Stimulated activated naive CD8-positive, alpha-beta T cell treated with anti-CD3 and anti-CD28 coated beads, Interleukin-15, Interleukin-2, amounts not matched to agents 100 ng/mL and 50 ng/mL, for 24 hours (primary cell): Measurements from ENCODE around the gene SUGP2.
"Not testable (repeated sequence)": the region's sequence is repeated elsewhere in the genome, so short reads cannot be mapped to it uniquely, and the experiment has no call there.

Experiments used
- H3K27ac Mint-ChIP-seq: one replicate; pipeline ENCODE4 v1.8.0; 2021; ENCODE audit warnings: mild to moderate bottlenecking, mixed read lengths
- H3K27me3 Mint-ChIP-seq: one replicate; pipeline ENCODE4 v1.8.0; 2021; ENCODE audit warnings: mixed read lengths
- H3K36me3 Mint-ChIP-seq: one replicate; pipeline ENCODE4 v1.8.0; 2021; ENCODE audit warnings: low read depth, mixed read lengths
- H3K4me1 Mint-ChIP-seq: one replicate; pipeline ENCODE4 v1.8.0; 2021; ENCODE audit warnings: low read depth, mixed read lengths
- H3K4me3 Mint-ChIP-seq: one replicate; pipeline ENCODE4 v1.8.0; 2021; ENCODE audit warnings: mild to moderate bottlenecking, mixed read lengths
- H3K9me3 Mint-ChIP-seq: one replicate; pipeline ENCODE4 v1.8.0; 2021; ENCODE audit warnings: mixed read lengths

The SUGP2 gene

DNA sequence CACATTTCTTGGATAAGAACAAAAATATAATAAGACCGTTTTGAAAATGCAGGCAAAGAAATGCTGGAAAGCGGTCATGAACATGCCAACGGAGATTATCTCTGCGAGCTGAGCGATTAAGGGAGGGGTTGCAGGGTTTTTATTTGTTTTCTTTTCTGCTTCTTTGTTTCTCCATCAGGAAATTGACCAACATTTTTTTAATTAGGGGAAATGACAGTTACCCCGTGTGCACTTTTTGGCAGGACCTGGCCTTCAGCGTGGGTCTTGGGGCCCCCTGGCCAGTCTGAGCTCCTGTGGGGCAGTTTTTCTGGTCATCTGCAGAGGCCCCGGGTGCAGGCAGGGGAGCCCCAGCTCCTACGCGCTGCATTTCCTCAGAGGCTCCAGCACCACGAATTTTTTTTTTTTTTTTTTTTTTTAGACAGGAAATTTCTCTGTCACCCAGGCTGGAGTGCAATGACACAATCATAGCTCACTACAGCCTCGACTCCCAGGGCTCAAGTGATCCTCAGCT, 61.0 kb downstream of the SUGP2 start:
- H3K27me3 Mint-ChIP-seq = peaks cover 8% of the 10 kb centered on the region
- peaks cover 4% of the 10 kb centered on the region for H3K4me1 Mint-ChIP-seq
- H3K9me3 Mint-ChIP-seq = no peaks in the 10 kb centered on the region
- no peaks in the 10 kb centered on the region for H3K36me3 Mint-ChIP-seq
- H3K27ac Mint-ChIP-seq = no peak overlapping the region
- no peak overlapping the region for H3K4me3 Mint-ChIP-seq

DNA sequence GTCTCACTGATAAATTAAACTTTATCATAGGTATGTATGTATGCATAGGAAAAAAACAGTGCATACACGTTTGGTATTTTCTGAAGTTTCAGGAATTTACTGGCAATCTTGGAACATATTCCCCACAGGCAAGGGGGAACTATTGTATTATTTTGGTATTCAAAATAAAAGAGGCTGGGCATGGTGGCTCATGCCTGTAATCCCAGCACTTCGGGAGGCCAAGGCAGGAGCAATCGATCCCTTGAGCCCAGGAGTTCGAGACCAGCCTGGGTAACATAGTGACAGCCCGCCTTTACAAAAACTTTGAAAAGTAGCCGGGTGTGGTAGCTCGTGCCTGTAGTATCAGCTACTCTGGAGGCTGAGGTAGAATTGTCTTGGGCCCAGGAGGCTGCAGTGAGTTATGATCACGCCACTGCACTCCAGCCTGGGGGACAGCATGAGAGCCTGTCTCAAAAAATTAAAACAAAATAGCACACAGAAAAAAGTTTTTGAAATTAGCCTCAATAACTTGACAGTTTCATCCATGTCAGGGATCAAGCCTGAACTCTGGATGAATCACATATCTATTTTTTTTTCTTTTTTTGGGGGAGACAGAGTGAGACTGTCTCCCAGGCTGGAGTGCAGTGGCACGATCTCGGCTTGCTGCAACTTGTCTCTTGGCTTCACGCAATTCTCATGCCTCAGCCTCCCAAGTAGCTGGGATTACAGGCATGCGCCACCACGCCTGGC, 63.2 kb downstream of the SUGP2 start:
- Mint-ChIP-seq H3K27ac (no peak overlapping the region), H3K27me3 (peaks cover 8% of the 10 kb centered on the region), H3K4me1 (peaks cover 4% of the 10 kb centered on the region), H3K36me3 (no peaks in the 10 kb centered on the region), H3K4me3 (no peak overlapping the region), H3K9me3 (no peaks in the 10 kb centered on the region)

DNA sequence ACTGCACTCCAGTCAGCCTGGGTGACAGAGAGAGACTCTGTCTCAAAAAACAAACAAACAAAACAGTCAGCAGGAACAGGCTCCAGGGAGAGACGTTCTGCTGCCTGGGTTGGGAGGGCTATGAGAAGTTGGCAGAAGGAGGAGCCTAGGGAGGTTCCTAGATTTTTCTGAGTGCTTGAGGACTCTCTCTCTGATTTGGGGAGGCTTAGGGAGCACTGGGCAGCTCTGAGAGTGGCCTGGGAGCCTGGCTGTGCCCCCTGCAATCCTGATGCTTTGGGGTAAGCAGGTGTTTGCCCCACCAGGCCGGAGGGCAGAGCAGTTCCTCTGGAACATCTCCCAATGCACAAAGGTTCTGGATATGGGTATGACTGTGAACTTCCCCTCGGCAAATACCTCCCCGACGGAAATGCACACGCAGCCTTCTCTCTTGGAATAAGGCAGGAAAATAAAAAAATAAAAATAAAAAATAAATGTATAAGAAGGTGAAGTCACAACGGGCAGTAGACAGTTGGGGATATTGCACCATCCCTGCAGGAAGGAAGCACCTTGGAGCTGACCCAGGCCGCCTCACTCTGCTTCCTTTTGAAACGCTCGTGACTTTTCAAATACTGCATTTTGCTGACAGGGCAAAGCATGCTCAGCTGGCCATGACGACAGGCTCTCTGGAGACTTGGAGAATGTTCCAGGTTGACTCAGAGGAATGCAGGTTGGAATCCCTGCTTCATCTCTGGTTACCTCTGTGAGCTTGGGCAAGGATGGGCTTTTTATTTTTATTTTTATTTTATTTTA, 65.8 kb downstream of the SUGP2 start:
- Mint-ChIP-seq H3K9me3 (no peaks in the 10 kb centered on the region), H3K4me3 (no peak overlapping the region), H3K4me1 (peaks cover 4% of the 10 kb centered on the region), H3K27me3 (peaks cover 4% of the 10 kb centered on the region), H3K27ac (no peak overlapping the region), H3K36me3 (no peaks in the 10 kb centered on the region)

DNA sequence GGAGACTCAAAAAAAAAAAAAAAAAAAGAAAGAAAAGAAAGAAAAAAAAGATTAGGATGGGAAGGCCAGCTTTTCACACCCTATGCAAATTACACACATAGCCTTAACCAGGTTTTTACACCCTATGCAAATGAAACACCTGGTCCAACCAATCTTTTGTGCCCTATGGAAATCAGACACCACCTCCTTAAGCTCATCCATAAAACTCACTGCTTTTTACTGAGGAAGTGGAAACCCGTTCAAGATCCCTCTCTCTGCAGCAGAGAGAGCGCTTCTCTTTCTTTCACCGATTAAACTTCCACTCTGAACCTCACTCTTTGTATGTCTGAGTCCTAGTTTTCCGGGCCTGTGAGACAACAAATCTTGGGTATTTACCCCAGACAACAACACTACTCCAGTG, 67.0 kb downstream of the SUGP2 start:
- H3K27me3 Mint-ChIP-seq = peaks cover 12% of the 10 kb centered on the region
- no peak overlapping the region for H3K4me3 Mint-ChIP-seq
- peaks cover 15% of the 10 kb centered on the region for H3K4me1 Mint-ChIP-seq
- no peak overlapping the region for H3K27ac Mint-ChIP-seq
- H3K9me3 Mint-ChIP-seq = no peaks in the 10 kb centered on the region
- H3K36me3 Mint-ChIP-seq = no peaks in the 10 kb centered on the region

DNA sequence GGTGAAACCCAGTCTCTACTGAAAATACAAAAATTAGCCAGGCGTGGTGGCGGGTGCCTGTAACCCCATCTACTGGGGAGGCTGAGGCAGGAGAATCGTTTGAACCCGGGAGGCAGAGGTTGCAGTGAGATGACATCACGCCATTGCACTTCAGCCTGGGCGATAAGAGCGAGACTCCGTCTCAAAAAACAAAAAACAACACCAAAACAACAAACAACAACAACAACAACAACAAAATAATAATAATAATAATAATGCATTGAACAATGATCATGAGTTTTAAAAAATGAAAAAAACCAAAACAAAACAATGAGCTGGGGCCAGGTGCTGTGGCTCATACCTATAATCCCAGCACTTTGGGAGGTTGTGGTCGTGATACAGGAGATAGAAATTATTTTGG, 69.2 kb downstream of the SUGP2 start:
- H3K27me3 Mint-ChIP-seq = peaks cover 15% of the 10 kb centered on the region
- H3K36me3 Mint-ChIP-seq = no peaks in the 10 kb centered on the region
- H3K27ac Mint-ChIP-seq = no peak overlapping the region
- no peaks in the 10 kb centered on the region for H3K9me3 Mint-ChIP-seq
- H3K4me1 Mint-ChIP-seq = peaks cover 14% of the 10 kb centered on the region
- no peak overlapping the region for H3K4me3 Mint-ChIP-seq

DNA sequence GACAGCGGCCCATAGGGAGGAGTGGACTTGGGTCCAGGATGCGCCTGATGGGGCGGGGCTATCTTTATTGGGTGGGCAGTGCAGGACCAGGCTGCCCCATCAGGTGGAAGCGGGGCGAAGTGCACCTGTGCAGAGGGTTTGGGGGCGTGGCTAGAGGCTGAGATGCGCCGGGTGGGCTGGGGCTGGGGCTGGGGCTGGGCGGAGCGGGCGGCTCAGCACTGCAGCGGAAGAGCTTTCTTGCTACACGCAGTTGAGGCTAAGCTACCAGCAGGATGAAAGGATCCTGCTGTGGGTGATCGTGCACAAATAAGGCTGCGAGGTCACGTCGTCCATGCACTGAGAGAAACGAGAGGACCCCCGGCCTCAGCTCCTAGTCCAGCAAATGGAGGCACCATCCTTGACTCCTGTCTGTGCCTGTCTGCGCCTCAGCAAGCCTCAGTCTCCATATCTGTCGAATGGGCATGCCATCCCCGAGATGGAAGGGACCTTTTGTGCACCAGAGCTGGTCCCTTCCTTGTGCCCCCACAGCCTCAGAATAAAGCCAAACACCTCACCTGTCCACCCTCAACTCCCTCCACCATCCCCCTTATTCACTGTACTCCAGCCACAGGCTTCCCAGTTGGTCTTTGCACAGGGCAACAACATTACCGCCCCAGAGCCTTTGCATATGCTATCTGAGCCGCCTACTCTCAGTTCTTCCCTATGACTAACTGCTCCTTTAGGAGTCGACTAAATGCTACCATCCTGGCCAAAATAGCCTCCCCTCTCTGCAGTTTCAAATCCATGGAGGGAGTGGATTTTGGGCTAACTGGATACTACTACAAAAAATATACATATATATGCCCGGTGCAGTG, 71.3 kb downstream of the SUGP2 start:
- Mint-ChIP-seq H3K4me1 (peaks cover 13% of the 10 kb centered on the region), H3K27ac (no peak overlapping the region), H3K27me3 (peaks cover 11% of the 10 kb centered on the region), H3K4me3 (no peak overlapping the region), H3K36me3 (no peaks in the 10 kb centered on the region), H3K9me3 (no peaks in the 10 kb centered on the region)

DNA sequence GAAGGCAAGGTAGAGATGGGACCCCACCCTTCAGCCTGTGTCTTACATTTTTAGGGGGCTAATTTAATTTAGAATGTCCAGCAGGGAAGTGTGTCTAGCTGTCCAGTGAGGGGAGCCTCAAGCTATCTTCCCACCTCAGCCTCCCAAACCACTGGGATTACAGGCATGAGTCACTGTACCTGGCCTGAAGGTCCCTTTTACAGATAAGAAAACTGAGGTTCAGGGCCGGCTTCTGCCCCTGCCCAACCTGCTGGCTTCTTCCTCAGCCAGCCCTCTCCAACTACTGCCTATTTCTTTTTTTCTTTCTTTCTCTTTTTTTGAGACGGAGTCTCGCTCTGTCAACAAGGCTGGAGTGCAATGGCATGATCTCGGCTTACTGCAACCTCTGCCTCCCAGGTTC, 72.9 kb downstream of the SUGP2 start:
- no peaks in the 10 kb centered on the region for H3K9me3 Mint-ChIP-seq
- H3K4me3 Mint-ChIP-seq = no peak overlapping the region
- peaks cover 11% of the 10 kb centered on the region for H3K27me3 Mint-ChIP-seq
- H3K4me1 Mint-ChIP-seq = peaks cover 13% of the 10 kb centered on the region
- no peaks in the 10 kb centered on the region for H3K36me3 Mint-ChIP-seq
- no peak overlapping the region for H3K27ac Mint-ChIP-seq

DNA sequence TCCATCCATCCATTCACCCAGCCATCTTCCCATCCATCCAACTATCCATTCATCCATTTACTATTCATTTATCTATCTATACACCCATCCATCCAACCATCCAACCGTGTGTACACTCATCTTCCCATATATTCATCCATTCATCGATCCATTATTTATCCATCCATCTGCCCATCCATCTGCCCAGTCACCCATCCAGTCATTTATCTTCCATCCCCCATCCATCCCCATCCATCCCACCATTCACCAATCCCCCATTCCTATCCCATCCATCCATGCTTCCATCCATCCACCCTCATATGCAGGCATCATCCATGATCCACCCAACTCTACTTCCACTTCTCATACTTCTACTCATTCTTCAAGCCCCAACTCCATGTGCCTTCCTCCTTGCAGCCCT, 78.3 kb downstream of the SUGP2 start:
- Mint-ChIP-seq H3K4me3 (no peak overlapping the region), H3K9me3 (peaks cover 5% of the 10 kb centered on the region), H3K27ac (no peak overlapping the region), H3K4me1 (no peaks in the 10 kb centered on the region), H3K36me3 (no peaks in the 10 kb centered on the region), H3K27me3 (peaks cover 4% of the 10 kb centered on the region)

DNA sequence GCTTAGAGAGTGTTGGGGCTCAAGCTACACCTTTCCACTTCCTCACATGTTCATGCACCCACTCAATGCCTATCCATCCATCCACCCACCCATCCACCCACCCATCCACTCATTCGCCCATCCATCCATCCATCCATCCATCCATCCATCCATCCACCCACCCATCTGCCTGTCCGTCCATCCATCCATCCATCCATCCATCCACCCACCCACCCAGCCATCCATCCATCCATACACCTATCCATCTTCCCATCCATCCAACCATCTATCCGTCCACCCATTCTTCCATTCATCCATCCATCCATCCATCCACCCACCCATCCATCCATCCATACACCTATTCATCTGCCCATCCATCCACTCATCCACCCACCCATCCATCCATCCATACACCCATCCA, 79.2 kb downstream of the SUGP2 start:
- Mint-ChIP-seq H3K4me1 (no peaks in the 10 kb centered on the region), H3K27me3 (peaks cover 4% of the 10 kb centered on the region), H3K36me3 (no peaks in the 10 kb centered on the region), H3K9me3 (peaks cover 5% of the 10 kb centered on the region), H3K4me3 (no peak overlapping the region), H3K27ac (no peak overlapping the region)

DNA sequence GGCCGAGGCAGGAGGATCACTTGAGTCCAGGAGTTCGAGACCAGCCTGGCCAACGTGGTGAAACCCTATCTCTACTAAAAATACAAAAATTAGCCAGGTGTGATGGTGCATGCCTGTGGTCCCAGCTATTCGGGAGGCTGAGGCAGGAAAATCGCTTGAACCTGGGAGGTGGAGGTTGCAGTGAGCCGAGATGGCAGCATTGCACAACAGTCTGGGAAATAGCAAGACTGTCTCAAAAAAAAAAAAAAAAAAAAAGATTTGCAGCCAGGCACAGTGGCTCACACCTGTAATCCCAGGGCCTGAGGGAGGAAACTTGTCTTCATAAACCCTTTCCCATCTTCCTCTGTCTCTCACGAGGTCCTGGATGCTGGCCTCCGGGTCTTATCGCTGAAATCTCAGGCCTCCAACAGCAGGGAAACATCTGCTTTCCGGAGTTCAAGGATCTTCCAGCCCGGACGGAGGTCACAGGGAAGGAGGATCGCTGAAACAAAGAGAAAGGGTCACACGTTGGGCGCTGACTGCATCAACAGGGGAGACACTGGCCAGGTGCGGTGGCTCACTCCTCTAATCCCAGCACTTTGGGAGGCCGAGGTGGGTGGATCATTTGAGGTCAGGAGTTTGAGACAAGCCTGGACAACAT, 80.8 kb downstream of the SUGP2 start:
- H3K27me3 Mint-ChIP-seq, H3K9me3 Mint-ChIP-seq, H3K27ac Mint-ChIP-seq, H3K36me3 Mint-ChIP-seq, H3K4me3 Mint-ChIP-seq, H3K4me1 Mint-ChIP-seq: not testable (repeated sequence)

DNA sequence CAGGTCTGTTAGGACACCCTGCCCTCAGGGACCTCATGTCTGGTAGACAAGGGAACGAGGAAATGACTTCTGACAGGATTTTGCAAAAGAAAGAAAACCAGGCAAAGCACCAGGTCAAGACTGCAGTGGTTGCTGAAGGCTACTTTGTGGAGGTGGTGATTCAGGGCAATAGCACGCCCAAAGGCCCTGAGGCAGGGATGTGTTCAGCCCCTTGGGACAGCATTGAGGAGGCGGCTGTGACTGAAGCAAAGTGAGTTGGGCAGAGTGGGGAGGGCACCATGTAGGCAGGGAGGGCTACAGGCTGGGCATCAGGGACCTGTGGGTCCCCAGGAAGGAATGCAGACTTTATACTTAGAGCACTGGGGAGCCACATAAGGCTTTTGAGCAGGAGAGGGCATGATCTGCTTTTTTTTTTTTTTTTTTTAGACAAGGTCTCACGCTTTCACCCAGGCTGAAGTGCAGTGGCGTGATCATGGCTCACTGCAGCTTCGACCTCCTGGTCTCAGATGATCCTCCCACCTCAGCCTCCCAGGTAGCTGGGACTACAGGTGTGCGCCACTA, 81.5 kb downstream of the SUGP2 start:
- Mint-ChIP-seq H3K4me3 (no peak overlapping the region), H3K27ac (no peak overlapping the region), H3K9me3 (peaks cover 5% of the 10 kb centered on the region), H3K4me1 (no peaks in the 10 kb centered on the region), H3K27me3 (peaks cover 4% of the 10 kb centered on the region), H3K36me3 (no peaks in the 10 kb centered on the region)

DNA sequence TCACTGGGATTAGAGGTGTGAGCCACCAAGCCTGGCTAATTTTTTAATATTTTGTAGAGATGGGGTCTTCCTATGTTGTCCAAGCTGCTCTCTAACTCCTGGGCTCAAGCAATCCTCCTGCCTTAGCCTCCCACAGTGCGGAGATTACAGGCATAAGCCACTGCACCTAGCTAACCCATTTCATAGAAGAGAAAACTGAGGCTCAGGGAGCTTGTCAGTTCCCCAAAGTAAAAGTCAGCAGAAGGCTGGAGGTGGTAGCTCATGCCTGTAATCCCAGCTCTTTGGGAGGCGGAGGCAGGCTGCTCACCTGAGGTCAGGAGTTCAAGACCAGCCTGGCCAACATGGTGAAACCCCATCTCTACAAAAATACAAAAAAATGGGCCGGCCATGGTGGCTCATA, 83.5 kb downstream of the SUGP2 start:
- Mint-ChIP-seq H3K4me1 (no peaks in the 10 kb centered on the region), H3K4me3 (no peak overlapping the region), H3K27ac (no peak overlapping the region), H3K36me3 (no peaks in the 10 kb centered on the region), H3K9me3 (peaks cover 1% of the 10 kb centered on the region), H3K27me3 (peaks cover 7% of the 10 kb centered on the region)

DNA sequence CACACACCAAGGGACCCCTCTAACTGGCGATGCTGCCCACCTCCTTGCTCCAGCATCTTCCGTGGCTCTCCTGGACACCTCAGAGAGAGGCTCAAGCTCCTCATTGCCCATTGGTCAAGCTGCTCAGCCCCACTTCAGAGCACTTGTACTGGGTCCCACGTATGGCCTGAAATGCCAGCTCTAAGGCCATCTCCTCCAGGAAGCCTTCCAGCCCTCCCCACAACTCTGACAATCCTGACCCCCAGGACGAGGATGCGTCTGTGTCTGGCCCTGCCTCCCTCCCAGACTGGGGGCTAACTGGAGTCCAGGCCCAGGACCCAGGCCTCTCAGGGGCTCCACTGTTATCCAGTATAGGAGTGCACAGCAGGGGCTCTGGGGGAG, 84.4 kb downstream of the SUGP2 start:
- Mint-ChIP-seq H3K27me3 (peaks cover 7% of the 10 kb centered on the region), H3K4me1 (no peaks in the 10 kb centered on the region), H3K36me3 (no peaks in the 10 kb centered on the region), H3K9me3 (no peaks in the 10 kb centered on the region), H3K4me3 (no peak overlapping the region), H3K27ac (no peak overlapping the region)
